ENCODE measurements around the gene SVOP.

SVOP gene

DNA sequence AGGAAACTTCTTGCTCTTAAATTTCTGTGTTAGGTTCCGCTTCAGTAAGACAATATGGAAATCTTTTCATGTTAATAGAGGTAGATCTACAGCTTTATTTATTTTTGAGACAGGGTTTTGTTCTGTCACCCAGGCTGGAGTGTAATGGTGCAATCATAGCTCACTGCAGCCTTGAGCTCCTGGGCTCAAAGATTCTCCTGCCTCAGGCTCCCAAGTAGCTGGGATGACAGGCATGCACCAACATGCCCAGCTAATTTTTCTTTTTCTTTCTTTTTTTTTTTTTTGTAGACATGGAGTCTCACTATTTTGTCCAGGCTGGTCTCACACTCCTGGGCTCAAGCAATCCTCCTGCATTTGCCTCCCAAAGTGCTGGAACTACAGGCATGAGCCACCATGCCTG is 70.9 kb downstream of the SVOP start:
- H3K9me3 Mint-ChIP-seq = peaks cover 5% of the 10 kb centered on the region
- peaks cover 5% of the 10 kb centered on the region for H3K27me3 Mint-ChIP-seq
- H3K4me3 Mint-ChIP-seq = no peak overlapping the region
- DNase-seq (ENCODE audit: low spot score in 2 of 2) (no peak), ATAC-seq (ENCODE audit: low read depth) (no peak)
- H3K27ac Mint-ChIP-seq = no peak overlapping the region
- H3K36me3 Mint-ChIP-seq = peaks cover 2% of the 10 kb centered on the region
- peaks cover 9% of the 10 kb centered on the region for H3K4me1 Mint-ChIP-seq

DNA sequence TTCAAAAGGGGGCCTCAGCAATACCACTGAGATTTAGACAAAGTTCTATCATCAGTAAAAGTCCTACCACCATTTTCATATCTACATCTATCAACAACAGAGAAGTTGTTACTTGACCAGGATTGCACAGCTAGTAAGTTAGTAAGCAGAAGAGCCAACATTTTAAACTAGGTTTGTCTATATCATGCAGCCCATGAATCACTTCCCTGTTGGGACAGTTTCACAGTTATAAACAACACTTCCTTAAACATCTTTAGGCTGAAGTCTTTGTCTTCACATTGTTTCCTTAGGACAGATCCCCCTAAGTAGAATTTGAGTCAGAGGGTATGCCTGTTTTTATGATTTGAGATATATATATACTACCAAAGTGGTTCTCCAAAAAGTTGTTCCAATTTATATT is 72.5 kb downstream of the SVOP start:
- Mint-ChIP-seq H3K4me3 (no peak overlapping the region), H3K36me3 (peaks cover 2% of the 10 kb centered on the region), H3K27me3 (peaks cover 7% of the 10 kb centered on the region), H3K9me3 (peaks cover 5% of the 10 kb centered on the region), H3K4me1 (peaks cover 9% of the 10 kb centered on the region), H3K27ac (no peak overlapping the region)
- ATAC-seq (ENCODE audit: low read depth) (no peak), DNase-seq (ENCODE audit: low spot score in 2 of 2) (no peak)

DNA sequence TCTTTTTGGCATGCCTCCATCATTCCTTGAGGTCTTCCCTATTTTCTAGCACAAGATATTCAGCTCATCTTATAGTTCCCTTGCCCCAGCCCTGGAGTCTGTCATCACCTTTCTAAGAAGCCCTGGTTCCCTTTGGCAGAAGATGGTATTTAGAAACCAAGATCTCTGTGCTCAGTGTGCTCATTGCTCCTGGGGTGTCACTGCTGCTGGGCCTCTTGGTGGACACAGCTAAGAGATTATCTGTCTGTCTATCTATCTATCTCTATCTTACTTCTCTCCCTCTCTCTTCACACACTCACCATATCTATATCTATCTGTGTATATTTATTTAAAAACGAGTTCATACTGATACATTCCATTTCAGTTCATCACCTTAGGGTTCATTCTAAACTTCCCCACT is 73.8 kb downstream of the SVOP start:
- Mint-ChIP-seq H3K36me3 (peaks cover 2% of the 10 kb centered on the region), H3K4me3 (no peak overlapping the region), H3K27me3 (peaks cover 5% of the 10 kb centered on the region), H3K9me3 (peaks cover 5% of the 10 kb centered on the region), H3K27ac (no peak overlapping the region), H3K4me1 (peaks cover 9% of the 10 kb centered on the region)
- ATAC-seq (ENCODE audit: low read depth) (no peak), DNase-seq (ENCODE audit: low spot score in 2 of 2) (no peak)

DNA sequence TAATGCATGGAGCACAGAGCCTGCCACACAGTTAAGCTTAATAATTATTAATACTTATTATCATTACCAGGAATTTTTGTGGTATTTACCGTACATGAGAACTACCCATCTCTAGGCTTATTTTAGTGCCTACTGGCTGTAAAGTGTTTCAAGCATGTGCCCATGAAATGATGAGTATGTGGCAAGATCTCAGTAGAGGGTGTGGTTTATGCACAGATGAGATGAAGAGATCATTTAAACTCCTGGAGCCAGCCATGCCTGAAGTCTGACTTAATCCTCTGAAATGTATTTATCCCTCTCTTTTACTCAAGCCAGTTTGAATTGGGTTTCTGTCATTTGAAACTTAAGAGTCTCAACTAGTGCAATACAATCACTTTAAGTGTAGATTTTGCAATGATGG is 80.7 kb downstream of the SVOP start:
- Mint-ChIP-seq H3K4me3 (no peak overlapping the region), H3K9me3 (no peaks in the 10 kb centered on the region), H3K27me3 (peaks cover 3% of the 10 kb centered on the region), H3K4me1 (no peaks in the 10 kb centered on the region), H3K27ac (no peak overlapping the region), H3K36me3 (no peaks in the 10 kb centered on the region)
- no peak for DNase-seq (ENCODE audit: low spot score in 2 of 2)
- no peak for ATAC-seq (ENCODE audit: low read depth)

DNA sequence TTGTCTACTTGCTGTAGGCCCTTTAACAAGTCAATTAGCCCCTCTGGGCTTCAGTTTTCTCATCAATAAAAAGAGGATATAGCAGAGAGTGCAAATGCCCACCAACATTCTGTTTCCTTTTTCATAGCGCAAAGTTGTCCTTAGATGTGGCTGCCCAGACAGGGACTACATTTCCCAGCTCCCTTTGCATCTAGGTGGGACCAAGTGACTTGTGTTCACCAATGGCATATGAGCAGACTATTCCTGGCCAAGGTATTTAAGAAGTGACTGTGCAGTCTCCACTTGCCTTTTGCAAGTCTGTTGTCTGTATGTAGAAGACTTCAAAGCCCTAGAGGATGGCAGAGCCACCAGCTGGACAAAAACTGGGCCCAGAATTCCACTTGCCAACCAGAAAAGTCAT is 81.3 kb downstream of the SVOP start:
- ATAC-seq (ENCODE audit: low read depth) (peak; percentile 89), DNase-seq (ENCODE audit: low spot score in 2 of 2) (no peak)
- Mint-ChIP-seq H3K4me3 (no peak overlapping the region), H3K36me3 (no peaks in the 10 kb centered on the region), H3K9me3 (no peaks in the 10 kb centered on the region), H3K27ac (no peak overlapping the region), H3K4me1 (no peaks in the 10 kb centered on the region), H3K27me3 (peaks cover 2% of the 10 kb centered on the region)

DNA sequence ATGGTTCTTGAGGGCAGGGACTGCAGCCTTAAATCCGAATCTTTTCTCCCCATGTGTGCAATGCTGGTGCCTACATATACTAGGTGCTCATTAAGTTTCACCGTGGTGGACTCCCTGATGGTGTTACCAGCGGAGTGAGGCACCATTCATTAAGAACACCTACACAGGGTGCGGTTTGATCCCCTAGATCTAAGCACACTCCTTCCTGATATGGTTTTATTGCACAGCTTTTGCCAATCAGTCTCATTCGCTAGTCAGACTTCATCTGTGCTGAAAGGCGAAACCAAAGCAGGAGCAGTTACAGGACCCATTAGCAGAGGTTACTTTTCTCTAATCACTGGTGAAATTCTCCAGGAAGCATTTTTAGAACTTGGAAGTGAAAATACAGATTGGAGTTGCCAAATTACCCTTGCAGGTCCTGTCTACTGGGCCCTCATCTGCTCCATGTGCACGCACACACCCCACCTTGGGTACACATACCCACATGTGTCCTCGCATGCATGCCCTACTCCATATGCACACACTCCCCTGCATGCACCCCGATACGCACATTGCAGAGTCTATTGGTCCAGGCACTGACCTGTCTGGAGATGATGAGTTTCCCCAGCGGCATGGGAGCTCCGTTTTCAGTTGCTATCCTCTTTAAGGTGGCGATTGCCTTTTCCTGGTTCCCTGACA is 82.5 kb downstream of the SVOP start:
- Mint-ChIP-seq H3K36me3 (no peaks in the 10 kb centered on the region), H3K4me3 (no peak overlapping the region)

DNA sequence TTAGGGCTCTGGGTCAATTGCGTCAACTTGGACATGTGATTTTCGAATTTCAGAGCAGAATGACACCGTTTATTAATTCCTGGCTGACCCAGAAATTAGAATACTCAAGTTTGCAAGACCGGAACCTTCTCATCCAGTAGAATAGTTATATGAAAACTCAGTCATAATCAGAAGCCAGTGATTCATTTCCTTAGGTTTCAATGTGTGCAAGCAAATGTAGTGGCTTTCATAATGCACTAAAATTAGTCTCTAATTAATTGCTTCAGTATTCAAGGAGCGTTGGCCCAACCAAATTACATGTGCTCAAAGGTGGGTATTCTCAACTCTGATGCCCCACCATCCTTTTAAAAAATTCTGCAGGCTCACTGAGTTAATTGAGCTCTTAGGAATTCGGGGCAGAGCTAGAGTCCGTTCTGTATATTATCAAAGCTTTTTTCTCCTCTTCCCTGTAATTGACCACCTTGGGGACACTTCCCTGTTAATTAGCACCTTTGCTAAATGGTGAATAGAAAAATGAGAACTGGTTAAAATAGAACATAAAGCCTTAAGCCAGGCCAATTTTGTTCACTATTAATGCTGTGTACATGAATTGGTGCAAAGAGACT is 85.6 kb downstream of the SVOP start:
- Mint-ChIP-seq H3K4me3 (no peak overlapping the region), H3K9me3 (no peaks in the 10 kb centered on the region), H3K27me3 (no peaks in the 10 kb centered on the region), H3K4me1 (peaks cover 3% of the 10 kb centered on the region), H3K36me3 (no peaks in the 10 kb centered on the region), H3K27ac (no peak overlapping the region)
- ATAC-seq (ENCODE audit: low read depth) = no peak
- no peak for DNase-seq (ENCODE audit: low spot score in 2 of 2)

More for the DNA sequence above, 82.5 kb downstream of the SVOP start:
- ATAC-seq (ENCODE audit: low read depth) (no peak), DNase-seq (ENCODE audit: low spot score in 2 of 2) (no peak)
- H3K27me3 Mint-ChIP-seq = no peaks in the 10 kb centered on the region
- H3K4me1 Mint-ChIP-seq = no peaks in the 10 kb centered on the region
- no peaks in the 10 kb centered on the region for H3K9me3 Mint-ChIP-seq
- H3K27ac Mint-ChIP-seq = no peak overlapping the region

DNA sequence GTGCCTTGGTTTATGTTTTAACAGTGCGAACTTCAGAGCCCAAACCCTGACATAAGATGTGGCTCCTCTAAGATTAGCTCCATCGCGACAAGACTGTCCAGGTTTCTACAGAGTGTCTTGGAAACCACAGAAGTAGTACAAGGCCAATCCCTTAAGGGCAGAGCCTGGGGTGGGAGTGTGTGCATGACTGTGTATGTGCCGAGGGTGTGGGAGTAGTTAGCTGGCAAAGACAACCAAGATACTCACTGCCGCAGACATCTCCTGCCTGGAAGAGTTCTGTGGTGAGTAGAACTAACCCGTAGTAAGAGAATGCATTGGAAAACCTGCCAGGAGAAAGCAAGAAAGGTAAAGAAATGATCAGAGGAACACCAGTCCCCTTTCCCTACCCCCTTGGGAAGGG is 86.9 kb downstream of the SVOP start:
- no peaks in the 10 kb centered on the region for H3K9me3 Mint-ChIP-seq
- H3K4me3 Mint-ChIP-seq = no peak overlapping the region
- H3K4me1 Mint-ChIP-seq = peaks cover 9% of the 10 kb centered on the region
- no peaks in the 10 kb centered on the region for H3K27me3 Mint-ChIP-seq
- DNase-seq (ENCODE audit: low spot score in 2 of 2) (no peak), ATAC-seq (ENCODE audit: low read depth) (no peak)
- H3K36me3 Mint-ChIP-seq = no peaks in the 10 kb centered on the region
- H3K27ac Mint-ChIP-seq = no peak overlapping the region

DNA sequence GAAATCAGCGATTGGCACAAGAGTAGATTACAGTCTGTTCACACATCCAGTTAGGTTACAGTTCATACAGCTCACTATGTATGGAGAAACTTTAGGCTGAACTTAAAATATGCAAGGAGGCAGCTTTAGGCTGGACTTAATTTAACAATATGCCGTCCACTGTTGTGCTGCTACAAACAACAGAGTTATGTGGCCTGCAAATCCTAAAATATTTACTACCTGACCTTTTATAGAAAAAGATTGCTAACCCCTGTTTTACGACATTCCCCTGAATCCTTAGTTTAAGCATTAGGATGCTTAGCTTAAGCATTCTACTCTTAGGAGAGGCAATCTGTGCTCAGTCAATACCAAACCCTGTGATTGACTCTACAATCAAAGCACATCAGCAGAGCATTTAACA is 90.1 kb downstream of the SVOP start:
- no peaks in the 10 kb centered on the region for H3K9me3 Mint-ChIP-seq
- no peaks in the 10 kb centered on the region for H3K36me3 Mint-ChIP-seq

DNA sequence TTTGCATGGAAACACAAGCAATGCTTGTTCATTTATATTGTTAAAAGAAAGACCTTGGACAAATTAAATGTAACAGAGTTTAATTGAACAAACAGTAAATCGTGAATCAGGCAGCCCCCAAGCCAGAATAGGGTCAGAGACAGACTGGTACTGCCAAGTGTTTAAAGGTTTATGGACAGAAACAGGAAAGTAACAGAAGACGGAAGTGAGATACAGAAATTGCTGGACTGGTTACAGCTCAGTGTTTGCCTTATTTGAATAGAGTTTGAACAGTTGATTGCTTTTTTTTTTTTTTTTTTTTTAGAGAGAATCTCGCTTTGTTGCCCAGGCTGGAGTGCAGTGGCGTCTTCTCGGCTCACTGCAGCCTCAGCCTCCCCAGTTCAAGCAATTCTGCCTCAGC is 90.7 kb downstream of the SVOP start:
- H3K9me3 Mint-ChIP-seq = no peaks in the 10 kb centered on the region
- ATAC-seq (ENCODE audit: low read depth) = peak; percentile 85
- peak overlapping the region; percentile 53 for H3K4me3 Mint-ChIP-seq
- peaks cover 13% of the 10 kb centered on the region for H3K4me1 Mint-ChIP-seq
- no peaks in the 10 kb centered on the region for H3K36me3 Mint-ChIP-seq
- DNase-seq (ENCODE audit: low spot score in 2 of 2) = no peak
- no peaks in the 10 kb centered on the region for H3K27me3 Mint-ChIP-seq
- H3K27ac Mint-ChIP-seq = no peak overlapping the region

More for the DNA sequence above, 90.1 kb downstream of the SVOP start:
- Mint-ChIP-seq H3K4me3 (no peak overlapping the region), H3K27me3 (no peaks in the 10 kb centered on the region), H3K27ac (no peak overlapping the region), H3K4me1 (peaks cover 9% of the 10 kb centered on the region)
- ATAC-seq (ENCODE audit: low read depth) = no peak
- DNase-seq (ENCODE audit: low spot score in 2 of 2) = no peak

DNA sequence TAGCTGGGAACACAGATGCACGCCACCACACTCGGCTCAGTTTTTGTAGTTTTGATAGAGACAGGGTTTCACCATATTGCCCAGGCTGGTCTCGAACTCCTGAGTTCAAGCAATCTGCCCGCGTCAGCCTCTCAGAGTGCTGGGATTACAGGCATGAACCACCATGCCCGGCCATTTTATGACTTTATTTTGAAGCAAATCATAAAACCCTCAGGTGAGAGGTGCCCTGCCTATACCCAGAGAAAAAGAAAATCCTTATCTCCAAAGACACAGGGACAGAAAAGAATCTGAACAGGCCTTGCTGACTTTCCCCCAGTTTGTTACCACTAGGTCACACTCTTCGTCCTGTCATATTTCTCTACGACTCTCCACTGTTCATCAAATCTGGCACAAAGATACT is 92.2 kb downstream of the SVOP start:
- peaks cover 20% of the 10 kb centered on the region for H3K4me1 Mint-ChIP-seq
- no peak for DNase-seq (ENCODE audit: low spot score in 2 of 2)
- no peaks in the 10 kb centered on the region for H3K27me3 Mint-ChIP-seq
- H3K4me3 Mint-ChIP-seq = no peak overlapping the region
- ATAC-seq (ENCODE audit: low read depth) = no peak
- H3K9me3 Mint-ChIP-seq = no peaks in the 10 kb centered on the region
- H3K27ac Mint-ChIP-seq = no peak overlapping the region
- no peaks in the 10 kb centered on the region for H3K36me3 Mint-ChIP-seq

DNA sequence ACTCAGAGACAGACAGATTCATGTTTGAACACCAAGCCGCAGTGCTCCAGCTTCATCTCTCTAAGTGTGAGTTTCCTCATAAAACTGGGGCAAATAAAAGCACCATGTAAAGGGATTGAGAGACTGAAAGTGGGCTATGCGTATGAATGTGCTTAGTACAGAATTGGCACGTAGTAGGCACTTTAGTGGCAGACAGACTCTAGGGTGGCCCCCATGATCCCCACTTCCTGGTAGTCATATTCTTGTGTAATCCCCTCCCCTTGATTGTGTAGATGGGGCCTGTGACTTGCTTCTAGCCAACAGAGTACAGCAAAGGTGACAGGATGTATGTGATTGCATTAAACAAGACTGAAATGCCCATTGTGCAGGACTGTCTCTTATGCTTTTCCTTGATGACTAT is 98.0 kb downstream of the SVOP start:
- no peaks in the 10 kb centered on the region for H3K36me3 Mint-ChIP-seq
- no peak for DNase-seq (ENCODE audit: low spot score in 2 of 2)
- no peak overlapping the region for H3K4me3 Mint-ChIP-seq
- peaks cover 12% of the 10 kb centered on the region for H3K4me1 Mint-ChIP-seq
- no peak overlapping the region for H3K27ac Mint-ChIP-seq
- no peaks in the 10 kb centered on the region for H3K27me3 Mint-ChIP-seq
- peaks cover 2% of the 10 kb centered on the region for H3K9me3 Mint-ChIP-seq
- ATAC-seq (ENCODE audit: low read depth) = no peak

DNA sequence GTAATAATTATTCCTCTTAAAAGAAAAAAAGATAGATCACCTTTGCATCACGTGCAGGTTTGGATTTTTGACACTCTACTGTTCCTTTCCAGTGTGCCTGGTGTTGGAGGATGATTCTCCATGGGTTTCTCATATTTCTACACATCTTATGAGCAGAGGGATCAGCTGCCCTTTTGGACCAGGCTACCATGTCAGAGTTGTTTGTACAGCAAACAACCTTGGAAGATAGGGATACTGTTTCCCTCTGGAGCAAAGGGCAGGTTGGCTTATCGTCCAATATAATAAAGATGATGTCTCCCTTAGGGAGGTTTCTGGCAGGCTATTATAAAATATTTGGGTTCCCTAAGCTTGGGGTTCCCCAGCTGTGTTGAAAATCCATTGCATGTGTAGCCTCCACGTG is 98.9 kb downstream of the SVOP start:
- H3K4me1 Mint-ChIP-seq = peaks cover 12% of the 10 kb centered on the region
- ATAC-seq (ENCODE audit: low read depth) = no peak
- peaks cover 2% of the 10 kb centered on the region for H3K9me3 Mint-ChIP-seq
- H3K27me3 Mint-ChIP-seq = no peaks in the 10 kb centered on the region
- H3K27ac Mint-ChIP-seq = no peak overlapping the region
- no peak for DNase-seq (ENCODE audit: low spot score in 2 of 2)
- no peaks in the 10 kb centered on the region for H3K36me3 Mint-ChIP-seq
- no peak overlapping the region for H3K4me3 Mint-ChIP-seq

DNA sequence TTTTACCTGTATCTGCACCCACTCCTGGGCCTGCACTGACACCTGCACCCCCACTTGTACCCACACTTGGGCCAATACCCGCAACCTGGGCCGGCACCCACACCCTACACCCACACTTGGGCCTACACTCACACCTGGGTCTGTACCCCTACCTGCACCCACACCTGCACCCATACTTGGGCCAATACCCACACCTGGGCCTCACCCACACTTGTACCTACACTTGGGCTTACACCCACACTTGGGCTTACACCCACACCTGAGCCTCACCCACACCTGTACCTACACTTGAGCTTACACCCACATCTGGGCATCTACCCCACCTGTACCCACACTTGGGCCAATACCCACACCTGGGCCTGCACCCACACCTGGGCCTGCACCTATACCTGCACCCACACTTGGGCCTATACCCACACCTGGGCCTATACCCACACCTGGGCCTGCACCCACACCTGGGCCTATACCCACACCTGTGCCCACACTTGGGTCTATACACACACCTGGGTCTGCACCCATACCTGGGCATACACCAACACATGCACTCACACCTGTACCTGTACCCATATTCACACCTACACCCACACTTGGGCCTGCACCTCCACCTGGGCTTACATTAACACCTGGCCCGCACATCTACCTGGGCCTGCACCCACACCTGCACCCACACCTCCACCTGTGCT is 101.8 kb downstream of the SVOP start:
- Mint-ChIP-seq H3K4me1 (peaks cover under 1% of the 10 kb centered on the region), H3K27ac (no peak overlapping the region), H3K36me3 (no peaks in the 10 kb centered on the region), H3K27me3 (peaks cover 2% of the 10 kb centered on the region), H3K9me3 (peaks cover 2% of the 10 kb centered on the region), H3K4me3 (no peak overlapping the region)
- no peak for DNase-seq (ENCODE audit: low spot score in 2 of 2)
- ATAC-seq (ENCODE audit: low read depth) = no peak

DNA sequence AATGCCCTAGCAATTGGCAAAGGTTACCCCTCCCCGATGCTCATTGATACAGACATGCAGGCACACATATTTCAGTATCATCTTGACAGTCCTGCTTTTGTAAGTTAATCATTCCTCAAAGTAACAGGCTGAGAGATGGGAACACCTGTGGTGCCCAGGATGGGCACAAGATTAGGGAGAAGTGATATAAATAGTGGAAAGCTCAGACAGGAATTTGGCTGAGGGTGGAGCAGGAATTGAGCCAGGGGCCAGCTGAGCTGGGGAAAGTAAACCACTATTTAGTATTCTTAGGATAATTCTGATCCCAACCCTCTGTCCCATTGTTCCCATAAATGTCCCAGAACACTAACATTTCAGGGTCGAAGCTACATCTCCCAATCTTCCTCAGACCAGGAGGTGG is 102.7 kb downstream of the SVOP start:
- no peak overlapping the region for H3K4me3 Mint-ChIP-seq
- no peak for ATAC-seq (ENCODE audit: low read depth)
- no peak overlapping the region for H3K27ac Mint-ChIP-seq
- DNase-seq (ENCODE audit: low spot score in 2 of 2) = no peak
- no peaks in the 10 kb centered on the region for H3K36me3 Mint-ChIP-seq
- H3K27me3 Mint-ChIP-seq = peaks cover 2% of the 10 kb centered on the region
- peaks cover 2% of the 10 kb centered on the region for H3K9me3 Mint-ChIP-seq
- peaks cover 4% of the 10 kb centered on the region for H3K4me1 Mint-ChIP-seq

Data from memory B cell (primary cell).